ENCODE data around the gene RELT.

DNA sequence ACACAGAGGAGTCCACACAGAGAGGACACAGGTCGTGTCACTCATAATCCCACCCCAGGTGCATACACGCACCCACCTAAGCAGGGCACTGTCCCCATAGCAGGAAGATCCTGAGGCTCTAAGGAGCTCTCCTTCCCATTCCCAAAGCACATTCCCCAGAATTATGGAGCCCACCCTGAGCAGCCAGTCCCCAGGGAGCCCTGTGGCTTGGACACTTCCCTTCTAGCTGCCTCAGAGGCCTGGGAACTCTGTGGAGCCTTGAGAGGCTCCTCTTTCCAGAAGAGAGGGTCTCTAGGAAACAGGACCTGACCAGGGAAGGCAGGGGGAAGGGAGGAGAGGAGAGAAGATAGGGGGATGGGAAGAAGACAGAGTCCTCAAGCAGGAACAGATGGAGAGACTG, 38.4 kb upstream of the RELT start:
- TF ChIP-seq, protein P1, sequence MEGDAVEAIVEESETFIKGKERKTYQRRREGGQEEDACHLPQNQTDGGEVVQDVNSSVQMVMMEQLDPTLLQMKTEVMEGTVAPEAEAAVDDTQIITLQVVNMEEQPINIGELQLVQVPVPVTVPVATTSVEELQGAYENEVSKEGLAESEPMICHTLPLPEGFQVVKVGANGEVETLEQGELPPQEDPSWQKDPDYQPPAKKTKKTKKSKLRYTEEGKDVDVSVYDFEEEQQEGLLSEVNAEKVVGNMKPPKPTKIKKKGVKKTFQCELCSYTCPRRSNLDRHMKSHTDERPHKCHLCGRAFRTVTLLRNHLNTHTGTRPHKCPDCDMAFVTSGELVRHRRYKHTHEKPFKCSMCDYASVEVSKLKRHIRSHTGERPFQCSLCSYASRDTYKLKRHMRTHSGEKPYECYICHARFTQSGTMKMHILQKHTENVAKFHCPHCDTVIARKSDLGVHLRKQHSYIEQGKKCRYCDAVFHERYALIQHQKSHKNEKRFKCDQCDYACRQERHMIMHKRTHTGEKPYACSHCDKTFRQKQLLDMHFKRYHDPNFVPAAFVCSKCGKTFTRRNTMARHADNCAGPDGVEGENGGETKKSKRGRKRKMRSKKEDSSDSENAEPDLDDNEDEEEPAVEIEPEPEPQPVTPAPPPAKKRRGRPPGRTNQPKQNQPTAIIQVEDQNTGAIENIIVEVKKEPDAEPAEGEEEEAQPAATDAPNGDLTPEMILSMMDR (IDR thresholded peaks at IDR 0.05): no peak
- TF ChIP-seq POLR2A (IDR thresholded peaks at IDR 0.05): no peak

Data from ovary (tissue), 3 donors.